GM12873 (cell line): ENCODE data around the gene MSH3.

Experiments
- TF ChIP-seq, protein P1 (sequence below): IDR thresholded peaks from 2 replicates; pipeline ENCODE4 v1.5.1; 2012; ENCODE audit warnings: low read depth, mild to moderate bottlenecking, moderate library complexity, low read length, control low read depth; ENCODE audit not compliant: insufficient read depth; ENCODE audit errors: missing control alignments

The MSH3 gene

DNA sequence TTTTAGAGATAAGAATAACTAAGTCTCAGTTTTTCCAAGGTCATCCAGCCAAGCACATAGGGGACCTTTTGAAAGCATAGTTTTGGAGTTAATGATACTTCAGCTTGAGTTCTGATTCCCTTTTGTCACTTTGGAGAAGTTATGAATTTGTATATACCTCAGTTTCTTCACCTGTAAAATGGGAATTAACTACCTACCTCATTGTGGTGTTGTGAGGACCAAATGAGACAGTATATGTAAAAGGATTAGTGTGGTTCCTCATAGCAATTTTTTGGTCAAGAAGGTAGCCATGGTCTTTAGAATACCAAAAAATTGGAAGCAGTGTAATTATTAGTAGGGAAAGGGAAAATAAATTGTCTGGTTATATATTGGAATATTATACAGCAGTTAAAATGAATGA is 98.0 kb downstream of the MSH3 start:
- TF ChIP-seq, protein P1, sequence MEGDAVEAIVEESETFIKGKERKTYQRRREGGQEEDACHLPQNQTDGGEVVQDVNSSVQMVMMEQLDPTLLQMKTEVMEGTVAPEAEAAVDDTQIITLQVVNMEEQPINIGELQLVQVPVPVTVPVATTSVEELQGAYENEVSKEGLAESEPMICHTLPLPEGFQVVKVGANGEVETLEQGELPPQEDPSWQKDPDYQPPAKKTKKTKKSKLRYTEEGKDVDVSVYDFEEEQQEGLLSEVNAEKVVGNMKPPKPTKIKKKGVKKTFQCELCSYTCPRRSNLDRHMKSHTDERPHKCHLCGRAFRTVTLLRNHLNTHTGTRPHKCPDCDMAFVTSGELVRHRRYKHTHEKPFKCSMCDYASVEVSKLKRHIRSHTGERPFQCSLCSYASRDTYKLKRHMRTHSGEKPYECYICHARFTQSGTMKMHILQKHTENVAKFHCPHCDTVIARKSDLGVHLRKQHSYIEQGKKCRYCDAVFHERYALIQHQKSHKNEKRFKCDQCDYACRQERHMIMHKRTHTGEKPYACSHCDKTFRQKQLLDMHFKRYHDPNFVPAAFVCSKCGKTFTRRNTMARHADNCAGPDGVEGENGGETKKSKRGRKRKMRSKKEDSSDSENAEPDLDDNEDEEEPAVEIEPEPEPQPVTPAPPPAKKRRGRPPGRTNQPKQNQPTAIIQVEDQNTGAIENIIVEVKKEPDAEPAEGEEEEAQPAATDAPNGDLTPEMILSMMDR = no peak

DNA sequence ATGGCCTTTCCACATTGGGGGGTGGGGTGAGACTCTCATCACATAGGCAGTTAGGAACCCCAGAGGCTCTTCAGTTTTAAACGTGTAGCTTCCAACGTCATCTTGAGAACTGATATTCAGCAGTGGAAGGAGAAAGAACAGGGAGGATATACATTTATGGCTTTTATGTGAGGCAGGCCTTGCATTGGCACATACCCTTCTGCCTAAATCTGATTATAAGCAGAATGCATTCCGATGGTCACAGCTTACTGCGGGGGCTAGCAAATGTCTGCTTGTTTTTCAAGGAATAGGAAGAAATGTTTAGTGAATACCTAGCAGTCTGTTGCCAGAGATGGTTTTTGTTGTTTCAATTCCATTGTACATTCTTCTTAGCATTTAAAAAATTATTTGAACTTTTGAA is 99.3 kb downstream of the MSH3 start:
- TF ChIP-seq, protein P1 = no peak

DNA sequence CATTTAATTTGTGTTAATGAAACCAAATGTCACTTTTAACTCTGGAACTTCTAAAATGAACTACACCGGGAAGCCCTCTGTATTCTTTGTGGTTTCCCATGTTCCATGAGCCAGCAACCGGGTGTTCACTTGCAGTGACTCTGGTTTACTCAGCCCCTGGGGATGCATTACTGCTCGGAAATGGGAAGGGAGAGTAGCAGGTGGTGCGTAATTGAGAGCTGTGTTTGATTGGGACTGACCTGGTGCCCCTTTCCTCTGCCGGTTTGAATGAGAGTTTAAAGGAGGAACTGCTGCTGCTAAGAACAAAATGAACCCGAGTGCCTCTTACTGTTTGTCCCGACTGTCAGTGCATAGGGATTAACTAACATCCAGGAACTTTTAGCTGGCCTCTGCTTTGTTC is 100.4 kb downstream of the MSH3 start:
- TF ChIP-seq, protein P1 = no peak

DNA sequence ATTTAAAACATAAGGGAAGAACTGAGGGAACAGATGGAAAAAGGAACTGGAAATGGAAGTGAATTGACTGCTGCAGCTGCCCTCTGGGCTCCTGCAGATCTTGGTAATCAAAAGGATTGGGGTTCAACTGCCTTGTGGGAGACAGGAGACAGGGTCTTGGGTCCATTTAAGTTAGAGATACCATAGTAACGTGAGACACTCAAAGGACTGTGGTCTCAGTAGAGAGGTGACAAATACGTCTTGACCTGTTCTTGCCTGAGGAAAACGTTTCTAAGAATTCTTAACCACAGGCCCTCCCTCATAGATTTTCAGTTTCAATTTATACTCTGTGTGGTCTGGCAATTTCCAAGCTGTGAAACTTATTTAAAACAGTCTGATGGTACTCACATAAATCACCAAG is 101.2 kb downstream of the MSH3 start:
- TF ChIP-seq, protein P1 = no peak

DNA sequence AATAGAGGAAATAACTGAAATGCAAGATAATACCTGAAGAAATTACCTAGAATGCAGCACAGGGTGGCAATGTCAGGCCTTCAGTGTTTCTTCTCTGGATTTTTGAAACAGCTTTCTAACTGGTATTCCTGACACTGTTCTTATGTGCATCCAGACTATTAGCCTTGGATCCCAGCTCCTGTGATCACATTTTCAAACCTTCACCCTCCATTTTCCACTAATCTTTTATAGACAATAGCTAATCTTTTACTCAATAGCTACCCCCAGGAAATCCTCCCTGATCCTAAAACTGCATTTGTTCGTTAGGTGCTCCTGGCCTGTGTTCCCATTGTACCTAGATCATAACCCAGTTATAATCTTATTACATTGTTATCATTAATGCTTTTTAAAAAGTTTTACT is 101.8 kb downstream of the MSH3 start:
- TF ChIP-seq, protein P1 = no peak

DNA sequence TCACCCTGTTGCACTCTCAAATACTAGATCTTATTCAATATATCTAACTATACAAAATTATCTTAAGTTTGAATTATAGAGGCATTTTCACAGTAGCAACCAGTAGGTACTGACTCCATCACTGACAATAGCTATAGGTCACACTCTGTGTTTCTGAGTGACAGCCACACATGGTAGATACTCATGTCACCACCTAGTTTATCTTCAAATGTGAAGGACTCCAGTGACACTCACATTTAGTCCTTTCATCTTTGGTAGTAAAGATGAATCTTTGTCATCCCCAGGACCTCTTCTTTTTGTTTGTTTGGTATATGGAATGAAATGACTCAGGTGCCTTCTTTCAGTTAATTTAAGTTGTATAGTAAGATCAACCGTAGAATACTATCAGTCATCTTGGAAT is 102.8 kb downstream of the MSH3 start:
- TF ChIP-seq, protein P1 = no peak

DNA sequence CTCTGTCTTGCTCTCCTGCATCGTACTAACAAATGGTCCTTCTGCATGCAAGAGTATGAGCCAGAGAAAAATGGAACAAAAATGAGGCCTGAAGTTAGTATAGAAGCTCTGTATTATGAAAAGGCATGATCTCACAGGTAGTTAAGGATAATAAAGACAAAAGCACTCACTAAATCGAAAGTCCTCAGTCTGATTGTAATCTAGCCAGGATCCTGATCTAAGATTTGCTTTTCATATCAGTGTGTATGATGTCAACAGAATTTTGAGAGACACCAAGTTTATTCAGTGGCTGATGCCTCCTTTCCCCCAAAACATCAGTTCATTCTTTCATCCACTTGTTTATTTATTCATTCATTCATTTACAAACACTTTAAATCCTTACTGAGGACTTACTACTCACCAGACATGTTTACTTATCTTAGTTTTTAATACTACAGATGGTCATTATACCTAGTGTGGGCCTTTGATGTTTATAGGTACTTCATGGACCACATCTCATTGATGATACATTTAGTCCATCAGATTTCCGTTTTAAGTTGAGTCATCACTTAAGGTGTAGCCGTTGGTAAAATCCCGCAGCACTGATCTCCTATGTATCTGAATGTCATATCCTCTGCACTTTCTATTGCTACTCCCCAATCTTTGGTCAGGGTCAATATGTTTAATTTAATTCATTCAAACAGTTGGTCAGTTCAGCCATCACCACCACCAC is 105.6 kb downstream of the MSH3 start:
- TF ChIP-seq, protein P1 = no peak
